GM18511 (cell line): ENCODE measurements around the gene CDH18.

Source experiments
- ATAC-seq: cut with Tn5 transposase; IDR thresholded peaks from one replicate; pipeline ENCODE4 v1.9.1; 2021; ENCODE audit warnings: mild to moderate bottlenecking, moderate library complexity; ENCODE audit not compliant: unreplicated experiment

CDH18 gene

DNA sequence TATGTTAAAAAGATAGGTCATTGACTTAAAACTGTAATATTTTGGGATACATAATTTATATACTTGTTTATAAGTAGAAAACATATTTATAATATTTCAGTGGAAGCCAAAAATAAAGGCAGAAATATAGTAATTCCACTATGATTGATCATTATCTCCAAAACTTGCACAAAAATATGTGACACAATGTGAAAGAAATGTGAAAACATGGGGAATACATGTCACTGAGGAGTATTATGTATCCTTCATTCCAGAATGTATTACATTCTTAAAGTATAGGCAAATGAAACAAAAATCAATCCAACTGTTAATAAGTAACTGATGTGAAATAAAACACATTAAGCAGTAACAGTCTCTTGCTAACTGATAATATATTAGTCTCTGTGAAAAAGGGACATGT lies 236.7 kb downstream of the CDH18 start:
- no peak for ATAC-seq

DNA sequence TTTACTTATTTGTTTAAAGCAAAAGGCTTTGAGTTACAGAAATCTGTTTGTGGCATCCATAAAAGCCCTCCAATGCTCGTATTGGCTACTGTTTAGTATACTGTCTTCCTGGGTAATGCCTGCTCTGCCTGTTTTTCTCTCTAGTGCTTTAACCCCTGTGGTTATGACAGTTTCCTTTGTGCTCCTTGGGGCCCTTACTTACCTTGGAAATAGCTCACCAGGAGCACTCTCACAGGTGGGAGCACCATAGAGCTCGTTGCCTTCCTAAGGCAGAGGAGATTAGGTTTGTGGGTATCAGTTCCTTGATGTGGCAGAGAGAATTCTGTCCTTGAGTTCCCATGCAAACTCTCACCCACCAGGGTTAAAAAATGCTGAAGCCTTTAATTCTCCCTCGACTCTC lies 242.8 kb downstream of the CDH18 start:
- ATAC-seq, result no peak

- no peak for ATAC-seq
These were observed 248.3 kb downstream of the CDH18 start for GRCh38 chr5:19739671-19740070.

GRCh38 chr5:19734776-19735175 lies 253.2 kb downstream of the CDH18 start:
- no peak for ATAC-seq

DNA sequence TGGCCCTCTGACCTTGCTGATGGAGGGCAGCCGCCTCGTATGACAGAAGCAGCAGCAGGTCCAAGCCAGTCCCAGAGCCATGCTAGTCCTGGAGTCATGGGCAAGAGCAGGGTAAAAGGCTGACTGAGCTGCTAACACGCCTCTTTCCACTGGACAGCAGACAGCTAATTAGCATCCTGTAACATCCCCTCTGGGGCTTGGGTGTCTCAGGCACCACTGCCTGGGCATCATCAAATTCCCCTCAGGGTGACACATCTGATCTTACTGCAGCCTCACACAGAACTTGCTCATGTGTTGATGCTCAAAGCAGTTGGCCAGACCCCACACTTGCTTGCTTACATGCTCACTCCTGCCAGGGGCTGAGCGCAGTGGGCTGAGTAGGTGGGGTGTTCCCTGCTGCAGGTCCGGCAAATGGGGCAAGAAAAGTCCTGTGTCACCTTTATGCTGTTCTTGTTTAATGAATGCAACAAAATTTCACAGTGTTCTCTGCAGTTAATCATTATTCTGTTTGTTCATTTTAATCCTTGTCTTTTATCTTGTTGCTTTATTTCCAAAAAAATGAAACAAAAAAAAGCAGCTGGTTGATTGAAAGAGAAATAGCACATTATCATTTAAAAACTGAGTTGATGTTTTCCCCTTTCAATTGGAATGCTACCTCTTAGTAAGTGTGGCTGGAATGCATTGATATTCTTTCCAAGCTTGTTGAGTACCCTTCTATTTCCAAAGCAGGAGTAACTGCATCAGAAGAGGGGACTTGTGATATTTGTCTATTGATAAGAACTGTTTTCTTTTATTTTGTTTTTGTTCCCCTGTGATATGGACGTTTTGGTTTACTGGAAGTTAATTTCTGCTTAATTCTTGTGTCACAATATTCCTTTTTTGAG lies 254.1 kb downstream of the CDH18 start:
- ATAC-seq, result no peak

GRCh38 chr5:19728571-19728970 lies 259.4 kb downstream of the CDH18 start:
- ATAC-seq, result no peak

GRCh38 chr5:19719109-19719508 lies 268.9 kb downstream of the CDH18 start:
- ATAC-seq, result no peak

- no peak for ATAC-seq
These were observed 274.3 kb downstream of the CDH18 start for GRCh38 chr5:19713740-19714139.

DNA sequence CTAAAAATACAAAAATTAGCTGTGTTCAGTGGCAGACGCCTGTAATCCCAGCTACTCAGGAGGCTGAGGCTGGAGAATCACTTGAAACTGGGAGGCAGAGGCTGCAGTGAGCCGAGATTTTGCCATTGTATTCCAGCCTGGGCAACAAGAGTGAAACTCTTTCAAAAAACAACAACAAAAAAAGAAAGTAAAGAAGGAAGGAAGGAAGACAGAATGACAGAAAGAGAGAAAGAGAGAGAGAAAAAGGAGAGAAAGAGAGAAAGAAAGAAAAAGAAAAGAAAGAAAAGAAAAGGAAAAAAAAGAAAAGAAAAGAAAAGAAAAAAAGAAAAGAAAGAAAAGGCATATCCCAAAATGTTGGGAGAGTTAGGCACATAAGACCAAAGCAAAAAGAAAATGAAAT lies 278.6 kb downstream of the CDH18 start:
- no peak for ATAC-seq

GRCh38 chr5:19706776-19707175 lies 281.2 kb downstream of the CDH18 start:
- ATAC-seq, result no peak

GRCh38 chr5:19701731-19702130 lies 286.3 kb downstream of the CDH18 start:
- ATAC-seq, result no peak

GRCh38 chr5:19694949-19695611 lies 292.9 kb downstream of the CDH18 start:
- no peak for ATAC-seq

- no peak for ATAC-seq
These were observed 297.0 kb downstream of the CDH18 start for GRCh38 chr5:19690978-19691377.

- no peak for ATAC-seq
These were observed 302.5 kb downstream of the CDH18 start for GRCh38 chr5:19685473-19685872.

GRCh38 chr5:19676895-19677294 lies 311.1 kb downstream of the CDH18 start:
- no peak for ATAC-seq

- no peak for ATAC-seq
These were observed 327.3 kb downstream of the CDH18 start for GRCh38 chr5:19660679-19661078.

- ATAC-seq, result no peak
These were observed 332.4 kb downstream of the CDH18 start for GRCh38 chr5:19655627-19656026.

GRCh38 chr5:19638461-19638860 lies 349.5 kb downstream of the CDH18 start:
- ATAC-seq, result no peak

DNA sequence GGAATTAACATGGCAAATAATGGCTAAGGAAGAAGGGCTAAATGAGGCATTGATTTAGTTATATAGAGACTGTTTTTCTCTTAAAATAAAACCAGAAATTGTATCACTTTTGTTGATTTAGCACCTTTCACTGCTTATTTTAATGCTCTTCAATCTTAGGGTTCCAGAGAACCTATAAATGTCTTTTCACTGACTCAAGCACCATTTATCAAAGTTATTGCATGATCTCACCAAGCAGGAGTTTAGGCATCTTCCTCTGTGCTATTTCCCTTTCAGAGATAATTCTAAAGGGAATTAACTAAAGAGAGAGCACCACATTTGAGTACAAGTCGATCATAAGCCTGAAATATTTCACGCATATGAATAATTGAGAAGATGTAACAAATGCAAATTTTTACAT lies 357.1 kb downstream of the CDH18 start:
- no peak for ATAC-seq

GRCh38 chr5:19626211-19626610 lies 361.8 kb downstream of the CDH18 start:
- no peak for ATAC-seq

GRCh38 chr5:19625562-19625961 lies 362.4 kb downstream of the CDH18 start:
- no peak for ATAC-seq

DNA sequence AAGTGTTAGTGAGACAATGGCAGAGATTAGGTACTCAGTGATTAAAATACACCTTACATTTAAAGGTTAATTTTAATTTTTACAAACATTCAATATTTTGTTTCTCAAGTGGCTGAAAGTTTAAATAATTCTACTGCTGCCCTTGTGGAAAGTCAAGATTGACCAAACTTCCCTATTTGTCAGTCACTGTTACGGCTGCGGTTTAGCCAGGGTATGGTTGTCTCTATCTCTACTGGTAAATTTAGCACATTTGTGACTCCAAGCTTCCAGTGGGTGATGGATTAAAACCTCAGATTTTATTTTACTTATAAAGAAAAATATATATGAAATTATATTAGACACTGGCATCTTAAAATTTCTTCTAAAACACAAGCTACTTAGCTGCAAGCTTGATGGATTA lies 368.4 kb downstream of the CDH18 start:
- ATAC-seq, result no peak
